Cardiac septum (tissue), 1 donor: ENCODE results near the gene GRIA3. TPM values are rescaled to one million over a fixed set of nuclear protein-coding genes. Genes with fewer than 3 reads are reported as not detected.
"Not testable (repeated sequence)": the region's sequence is repeated elsewhere in the genome, so short reads cannot be mapped to it uniquely, and the experiment has no call there.

Experiments used
- DNase-seq: peaks from one replicate; pipeline ENCODE4 v3.0.0-alpha.2; 2020; ENCODE audit warnings: low spot score
- intact Hi-C: fragments of 100-400 bp; cut with DNase I; formaldehyde crosslinking; loops from one replicate; pipeline ENCODE4 v1.14.0; 2022
- total RNA-seq: library from RNA; stranded (reverse); fragmentation: NEBNext Ultra II Directional; extraction: Animal tissue kit (Norgen Biotek cat#: 25700); gene quantifications from one replicate; pipeline ENCODE4 v1.2.1, GENCODE V29; 2021
- donor health status: DM: no; HTN: no; CAD: no.

Gene GRIA3
- total RNA-seq, 1 donor from 2014 or later = 14.2 TPM

DNA sequence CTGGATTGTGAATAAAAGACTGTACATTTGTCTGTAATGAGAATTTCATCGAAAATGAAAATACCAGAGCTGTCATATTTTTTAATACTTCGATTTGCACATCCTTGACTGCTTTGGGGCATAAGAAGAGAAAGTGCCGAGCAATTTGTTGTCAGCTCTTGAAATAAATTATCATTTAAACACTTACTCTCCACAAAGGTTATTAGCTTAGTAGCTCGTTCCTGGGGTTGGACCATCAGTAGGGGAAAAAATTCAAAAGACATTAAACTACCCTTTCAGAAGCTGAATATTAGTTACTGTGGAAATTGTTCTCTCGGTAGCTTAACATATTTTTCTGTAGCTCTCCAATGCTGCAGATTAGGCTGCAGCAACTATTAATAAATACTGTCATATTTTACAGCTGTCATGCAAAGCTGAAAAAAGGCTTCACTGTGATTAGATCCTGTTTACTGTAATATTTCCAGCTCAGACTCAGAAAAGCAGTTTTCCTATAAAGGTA, 76.9 kb downstream of the GRIA3 start:
- no peak for DNase-seq
- intact Hi-C loops = no loop called here

DNA sequence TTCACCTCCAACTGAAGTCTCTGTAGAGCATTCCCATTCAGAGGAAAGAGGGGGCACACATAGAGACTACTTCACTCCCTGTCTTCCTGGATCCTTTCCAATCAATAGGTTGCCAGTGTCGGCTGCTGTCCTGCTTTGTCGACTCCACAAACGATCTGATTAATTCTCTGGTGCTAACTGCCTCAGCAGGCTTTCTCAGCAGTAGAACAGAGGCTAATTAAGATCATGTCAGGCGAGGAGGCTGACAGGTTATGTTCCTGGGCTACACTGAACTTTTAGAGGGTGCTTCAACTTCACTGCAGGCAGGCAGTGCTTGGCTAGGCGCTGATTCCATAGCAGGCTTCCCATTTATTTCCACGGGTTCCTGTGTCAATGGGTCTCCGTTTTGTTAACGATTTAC, 79.2 kb downstream of the GRIA3 start:
- intact Hi-C loops = no loop called here
- no peak for DNase-seq

DNA sequence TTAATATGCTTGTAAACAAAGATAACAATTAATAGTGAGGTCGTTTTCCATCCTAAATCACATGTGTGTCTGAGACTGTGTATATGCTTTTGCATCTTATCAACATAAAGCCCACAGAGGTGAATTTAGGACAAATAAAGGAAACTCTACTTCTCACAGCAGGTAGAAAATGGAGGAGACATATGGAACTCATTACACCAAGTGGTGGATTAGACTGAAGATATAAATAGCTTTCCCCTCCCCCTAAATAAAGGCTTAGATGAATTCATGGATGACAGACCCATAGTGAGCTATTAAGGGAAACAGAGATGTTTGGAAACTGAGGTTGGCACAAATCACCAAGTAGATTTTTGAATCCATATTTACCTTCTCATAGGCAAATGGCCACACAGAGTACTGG, 79.7 kb downstream of the GRIA3 start:
- intact Hi-C loops = no loop called here

DNA sequence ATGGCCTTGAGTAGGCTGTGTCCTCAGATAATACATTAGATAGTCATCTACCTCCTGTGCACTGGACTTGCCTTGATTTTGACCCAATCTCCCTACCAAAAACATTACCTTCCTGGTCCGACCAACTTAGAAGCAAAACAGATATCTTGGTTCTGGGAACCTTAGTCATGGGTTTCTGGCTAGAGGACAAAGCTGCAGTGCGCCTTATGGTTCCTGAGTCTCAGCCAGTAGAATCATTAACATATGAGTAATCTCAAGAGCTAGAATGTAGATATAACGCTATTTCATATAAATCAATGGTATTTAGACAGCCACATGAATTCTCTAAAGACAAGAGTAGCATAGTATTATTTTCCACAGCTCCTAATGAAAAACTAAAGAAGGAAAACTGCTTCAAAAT, 83.1 kb downstream of the GRIA3 start:
- DNase-seq = no peak
- intact Hi-C loops = no loop called here

More for the DNA sequence above, 79.7 kb downstream of the GRIA3 start:
- DNase-seq = no peak

DNA sequence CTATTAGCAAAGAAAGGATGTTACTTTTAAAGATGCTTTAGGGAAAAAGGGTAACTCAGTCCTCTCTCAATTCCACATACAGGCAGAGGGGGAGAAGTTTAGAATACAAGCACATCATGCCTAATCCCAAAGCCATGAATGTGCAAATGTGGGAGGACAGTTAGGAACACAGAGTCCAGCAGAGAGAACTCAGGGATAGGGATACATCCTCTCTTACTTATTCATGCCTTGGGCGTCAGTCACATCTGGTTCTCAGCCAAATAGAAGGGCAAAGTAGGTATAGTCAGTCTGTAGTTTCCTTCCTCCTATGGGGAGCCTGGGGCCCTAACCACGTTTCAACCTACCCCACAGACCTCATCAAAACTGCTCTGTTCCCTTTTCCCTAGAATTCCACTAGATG, 87.8 kb downstream of the GRIA3 start:
- intact Hi-C loops = no loop called here
- DNase-seq = no peak

DNA sequence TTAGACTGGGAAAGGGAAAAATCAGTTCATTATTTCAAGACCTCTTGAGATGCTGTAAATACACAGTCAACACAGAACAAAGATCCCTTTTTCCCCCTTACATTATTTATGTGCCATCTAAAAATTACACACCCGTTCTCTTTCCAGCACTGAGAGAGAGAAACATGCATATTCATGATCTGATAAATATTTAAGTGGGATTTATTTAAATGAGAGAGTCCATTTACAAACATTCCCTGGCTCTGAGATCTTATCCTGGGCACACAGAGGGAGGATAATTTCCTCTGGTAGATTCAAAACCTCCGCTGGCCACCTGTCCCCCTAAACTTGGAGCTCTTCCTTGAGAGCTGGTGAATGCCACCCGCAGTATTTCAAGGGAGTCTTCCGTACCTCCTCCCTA, 88.6 kb downstream of the GRIA3 start:
- no peak for DNase-seq
- intact Hi-C loops = no loop called here

DNA sequence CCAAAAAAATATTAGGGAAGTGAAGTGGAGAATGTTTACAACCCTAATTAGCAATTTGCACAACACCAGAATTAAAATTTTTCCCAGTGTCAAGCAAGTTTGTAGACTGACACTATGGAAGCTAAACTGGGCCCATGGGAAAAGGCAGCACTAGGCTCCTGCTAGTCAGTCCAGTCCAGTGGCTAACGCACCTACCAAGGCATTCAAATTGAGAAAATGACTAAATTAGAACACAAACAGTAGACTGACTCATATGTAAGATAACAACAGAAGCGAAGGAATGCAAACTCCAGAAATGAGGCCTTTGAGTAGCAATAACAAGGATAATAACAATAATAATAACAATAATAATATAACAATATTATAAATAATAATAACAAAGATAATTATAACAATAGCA, 90.7 kb downstream of the GRIA3 start:
- intact Hi-C loops = no loop called here
- no peak for DNase-seq

DNA sequence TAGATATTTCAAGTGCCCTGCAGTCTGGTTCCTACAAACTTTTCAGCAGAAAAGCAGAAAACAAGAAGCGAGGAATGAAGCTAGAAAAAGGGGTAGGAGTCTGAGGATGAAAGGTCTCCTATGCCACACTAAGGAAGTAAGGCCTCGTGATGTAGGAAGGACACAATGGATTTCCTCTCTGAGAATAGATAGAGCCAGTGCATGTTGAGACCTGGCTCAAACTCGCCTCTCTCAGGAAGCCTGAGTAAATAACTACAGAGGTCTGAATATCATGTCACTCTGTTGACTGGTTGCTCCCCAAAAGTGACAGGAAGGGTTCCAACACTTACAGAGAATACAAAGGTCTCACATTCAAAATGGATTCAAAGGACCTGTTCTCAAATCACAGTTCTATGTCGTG, 93.3 kb downstream of the GRIA3 start:
- intact Hi-C loops = no loop called here
- DNase-seq = no peak

DNA sequence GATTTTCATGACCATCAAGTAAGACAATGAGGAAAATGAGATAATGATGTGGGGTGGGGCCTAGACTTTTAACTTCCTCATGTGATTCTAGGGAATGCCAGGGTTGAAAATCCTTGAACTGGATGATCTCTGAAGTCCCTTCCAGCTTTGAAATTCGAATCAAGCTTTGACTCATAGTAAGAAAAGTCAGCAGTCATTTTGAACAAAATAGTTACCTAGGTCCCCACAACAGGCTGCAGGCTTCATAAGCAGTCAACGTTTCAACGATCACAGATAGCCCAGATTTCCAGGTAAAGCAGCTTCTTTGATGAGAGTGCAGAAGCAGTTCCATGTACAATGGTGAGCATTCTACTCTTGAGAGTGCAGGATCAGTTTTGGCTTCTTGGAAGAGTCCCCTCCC, 93.7 kb downstream of the GRIA3 start:
- DNase-seq = no peak
- intact Hi-C loops = no loop called here

DNA sequence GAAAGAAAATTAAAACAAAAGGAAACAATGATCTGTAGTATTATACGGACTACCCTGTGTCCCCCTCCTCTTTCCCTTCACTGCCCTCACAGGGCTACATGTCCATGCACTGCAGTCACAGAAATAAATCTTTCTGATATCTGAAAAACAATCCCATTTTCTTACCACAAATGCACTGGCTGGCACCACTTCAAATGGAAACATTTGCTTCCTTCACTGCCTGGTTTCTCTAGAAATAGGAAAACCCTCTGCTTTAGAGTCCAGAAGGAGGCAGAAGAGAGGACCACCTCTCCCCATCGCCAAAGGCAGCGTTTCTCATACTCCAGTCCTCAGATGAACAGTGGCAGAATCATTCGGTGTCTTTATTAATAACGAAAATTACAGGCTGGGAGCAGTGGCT, 98.2 kb downstream of the GRIA3 start:
- intact Hi-C loops = no loop called here
- DNase-seq = no peak

DNA sequence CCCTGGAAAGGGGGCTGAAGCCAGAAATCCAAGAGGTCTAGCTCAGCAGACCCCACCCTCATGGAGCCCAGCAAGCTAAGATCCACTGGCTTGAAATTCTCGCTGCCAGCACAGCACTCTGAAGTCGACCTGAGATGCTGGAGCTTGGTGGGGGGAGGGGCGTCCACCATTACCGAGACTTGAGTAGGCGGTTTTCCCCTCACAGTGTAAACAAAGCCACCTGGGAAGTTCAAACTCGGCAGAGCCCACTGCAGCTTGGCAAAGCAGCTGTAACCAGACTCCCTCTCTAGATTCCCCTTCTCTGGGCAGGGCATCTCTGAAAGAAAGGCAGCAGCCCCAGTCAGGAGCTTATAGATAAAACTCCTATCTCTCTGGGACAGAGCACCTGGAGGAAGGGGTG, 99.3 kb downstream of the GRIA3 start:
- intact Hi-C loops = not testable (repeated sequence)

DNA sequence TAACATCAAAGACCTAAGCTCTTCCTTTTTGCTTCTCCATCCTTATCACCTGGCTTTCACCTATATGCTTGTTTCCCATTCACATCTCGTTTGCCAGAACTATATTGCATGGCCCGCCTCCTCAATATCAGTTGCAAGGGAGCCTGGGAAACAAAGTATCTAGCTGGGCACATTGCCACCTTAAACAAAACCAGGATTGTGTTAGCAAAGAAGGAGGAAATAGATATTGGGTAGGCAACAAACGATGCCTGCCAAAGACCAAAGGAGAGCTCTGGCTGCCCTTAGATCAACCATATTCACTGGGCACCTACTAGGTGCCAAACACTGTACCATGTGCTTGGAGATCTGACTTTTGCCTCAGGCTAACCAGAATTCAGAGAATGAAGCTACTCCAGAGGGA, 107.5 kb downstream of the GRIA3 start:
- intact Hi-C loops = no loop called here
- no peak for DNase-seq

More for the DNA sequence above, 99.3 kb downstream of the GRIA3 start:
- DNase-seq = not testable (repeated sequence)

DNA sequence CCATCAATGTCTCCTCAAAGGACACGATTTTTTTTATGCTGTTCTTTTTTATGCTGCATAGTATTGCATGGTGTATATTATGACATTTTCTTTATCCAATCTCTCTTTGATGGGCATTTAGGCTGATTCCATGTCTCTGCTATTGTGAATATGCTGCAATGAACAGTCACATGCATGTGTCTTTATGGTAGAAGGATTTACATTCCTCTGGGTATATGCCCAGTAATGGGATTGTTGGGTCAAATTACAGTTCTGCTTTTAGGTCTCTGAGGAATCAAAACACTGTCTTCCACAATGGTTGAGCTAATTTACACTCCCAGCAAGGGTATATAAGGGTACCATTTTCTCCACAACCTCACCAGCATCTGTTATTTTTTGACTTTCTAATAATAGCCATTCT, 113.9 kb downstream of the GRIA3 start:
- no peak for DNase-seq
- intact Hi-C loops = no loop called here

DNA sequence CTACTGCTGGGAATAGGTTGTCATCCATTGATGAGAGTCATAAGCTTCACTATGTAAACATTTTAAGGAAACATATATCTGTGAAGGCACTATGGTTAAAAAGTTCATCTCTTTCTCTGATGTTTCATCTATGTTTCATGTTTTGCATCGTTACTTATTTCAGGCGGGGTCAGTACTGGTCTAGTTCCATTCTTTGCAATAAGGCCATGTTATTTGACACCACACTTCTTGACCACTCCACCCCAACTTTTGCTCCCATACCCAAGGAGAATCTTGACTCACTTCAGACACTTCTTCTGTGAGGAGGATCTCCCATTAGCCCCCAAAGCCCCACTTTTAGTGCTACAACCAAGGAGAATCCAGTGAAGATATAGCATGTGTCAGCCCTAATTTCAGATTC, 119.4 kb downstream of the GRIA3 start:
- DNase-seq = no peak
- intact Hi-C loops = no loop called here

DNA sequence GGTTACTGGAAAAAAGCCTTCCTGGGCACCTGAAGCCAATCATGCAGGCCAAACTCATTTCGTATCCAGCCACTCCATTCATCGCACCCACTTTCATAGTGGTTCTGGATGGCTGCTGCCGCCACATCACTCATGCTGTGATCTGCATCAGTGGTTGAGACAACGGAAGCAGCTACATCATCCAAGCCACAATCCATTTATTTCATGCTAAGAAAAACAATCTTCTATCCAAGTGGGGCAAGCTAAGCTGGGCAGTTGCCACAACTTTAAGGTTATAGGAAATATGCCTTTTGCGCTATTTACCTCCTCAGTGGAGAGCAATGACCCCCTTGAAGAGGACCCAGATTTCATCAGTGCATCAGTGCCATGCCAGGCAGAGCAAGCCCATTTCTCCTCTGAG, 124.6 kb downstream of the GRIA3 start:
- intact Hi-C loops = no loop called here

DNA sequence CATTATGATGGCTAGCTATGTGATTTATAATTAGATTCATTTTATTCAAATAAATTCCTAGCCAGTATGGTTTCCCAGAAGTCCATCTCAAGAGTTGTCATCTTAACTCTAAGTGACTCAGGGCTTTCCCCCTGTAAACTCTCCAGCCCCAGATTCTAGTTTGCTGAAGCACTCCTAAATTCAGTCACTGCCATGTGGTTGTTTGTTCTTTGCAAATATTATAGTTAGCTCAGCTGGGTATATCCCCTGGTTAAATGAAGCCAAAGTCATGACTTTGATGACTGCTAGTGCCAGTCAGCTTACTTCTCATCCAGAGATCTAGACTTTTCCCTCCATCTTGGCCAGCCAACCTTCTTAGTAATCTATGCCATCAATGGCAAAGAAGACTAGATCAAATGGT, 126.0 kb downstream of the GRIA3 start:
- DNase-seq = no peak
- intact Hi-C loops = no loop called here

More for the DNA sequence above, 124.6 kb downstream of the GRIA3 start:
- no peak for DNase-seq

DNA sequence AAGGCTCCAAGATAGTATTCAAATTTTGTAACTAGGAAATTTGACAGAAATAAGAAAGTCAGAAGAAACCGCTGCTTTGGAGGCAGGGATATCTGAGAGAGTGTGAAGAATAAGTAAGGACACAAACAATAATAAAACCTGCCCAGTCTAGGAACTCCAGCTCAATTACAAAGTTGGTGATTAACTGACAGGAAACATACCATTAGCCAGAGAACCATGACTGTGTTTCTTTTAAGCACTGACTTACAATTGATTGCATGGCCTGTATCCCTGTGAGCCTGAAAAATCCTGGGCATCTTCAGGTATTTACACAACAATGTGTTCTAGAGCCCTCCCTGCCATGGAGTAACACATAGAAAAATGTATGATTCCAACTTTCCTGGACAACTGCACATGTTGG, 127.4 kb downstream of the GRIA3 start:
- intact Hi-C loops = no loop called here

DNA sequence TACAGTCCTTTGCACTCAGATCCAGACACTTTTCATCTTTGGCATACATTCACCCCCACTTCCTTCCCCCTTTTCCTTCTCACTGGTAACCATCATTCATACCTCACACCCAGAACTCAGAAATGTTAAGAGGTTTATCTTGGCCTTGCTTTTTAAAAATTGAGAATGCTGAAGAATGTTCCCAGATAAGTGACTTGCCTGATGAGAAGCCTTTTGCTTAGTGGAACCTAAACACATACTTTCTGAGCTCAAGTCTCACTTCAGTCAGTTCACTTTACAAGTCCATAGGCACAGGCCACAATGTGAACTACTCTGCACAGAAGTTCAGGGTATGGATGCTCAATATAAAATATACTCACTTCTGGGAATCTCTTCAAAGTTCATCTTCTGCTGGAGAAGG, 129.4 kb downstream of the GRIA3 start:
- intact Hi-C loops = no loop called here
- DNase-seq = no peak

More for the DNA sequence above, 127.4 kb downstream of the GRIA3 start:
- no peak for DNase-seq

DNA sequence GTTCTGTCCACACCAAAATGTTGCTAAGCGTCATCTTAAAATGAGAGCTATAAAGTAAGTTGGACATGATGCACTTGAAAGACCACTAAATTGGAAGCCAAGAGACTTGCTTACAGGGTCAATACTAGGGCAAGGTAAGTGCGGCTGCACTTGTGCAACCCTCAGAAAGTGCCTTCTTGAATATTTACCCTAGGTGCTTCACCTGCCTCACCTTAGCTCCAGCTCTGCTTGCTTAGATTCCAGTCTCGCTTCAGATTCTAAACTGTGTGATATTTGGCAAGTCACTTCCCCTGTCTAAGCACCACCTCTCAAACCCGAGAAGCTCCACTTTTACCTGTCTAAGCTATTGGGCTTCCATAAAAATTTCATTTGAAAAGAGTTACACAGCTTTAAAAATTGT, 136.5 kb downstream of the GRIA3 start:
- no peak for DNase-seq
- intact Hi-C loops = no loop called here

DNA sequence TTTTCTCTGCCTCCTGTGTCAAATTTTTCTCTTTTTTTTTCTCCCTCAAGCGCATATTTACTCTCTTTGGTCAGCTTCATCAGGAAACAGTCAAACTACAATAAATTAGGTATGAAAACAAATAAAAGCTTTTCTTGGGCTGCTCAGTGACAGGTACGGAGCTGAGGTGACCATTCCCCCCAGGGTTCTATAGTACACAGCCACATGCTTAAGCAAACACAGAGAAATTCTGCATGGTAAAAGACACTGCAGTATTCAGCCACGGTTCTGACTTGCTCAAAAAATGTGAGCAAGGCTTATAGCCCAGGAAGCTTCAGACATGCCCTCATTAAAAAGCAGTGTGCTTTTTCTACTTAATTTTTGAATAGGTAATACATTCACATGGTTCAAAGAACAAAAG, 138.5 kb downstream of the GRIA3 start:
- intact Hi-C loops = no loop called here

DNA sequence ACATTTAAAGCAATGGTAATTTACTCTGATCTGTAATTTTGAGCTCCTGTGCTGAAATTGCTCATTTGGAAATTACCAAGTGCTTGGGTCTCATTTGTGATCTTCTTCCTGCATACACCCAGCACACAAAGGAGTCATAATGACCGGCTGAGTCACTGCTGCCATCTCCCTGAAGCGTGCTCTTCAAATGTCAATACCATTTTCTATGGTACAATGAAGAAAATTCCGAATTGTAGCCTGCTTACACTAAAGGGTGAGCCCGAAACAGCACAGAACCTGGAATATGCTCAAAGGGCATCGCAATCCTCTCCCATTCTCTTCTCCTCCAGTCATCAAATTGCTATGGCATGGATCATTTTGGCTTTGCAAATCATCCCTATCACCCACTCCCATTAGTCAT, 140.5 kb downstream of the GRIA3 start:
- DNase-seq = no peak
- intact Hi-C loops = no loop called here

More for the DNA sequence above, 138.5 kb downstream of the GRIA3 start:
- no peak for DNase-seq

DNA sequence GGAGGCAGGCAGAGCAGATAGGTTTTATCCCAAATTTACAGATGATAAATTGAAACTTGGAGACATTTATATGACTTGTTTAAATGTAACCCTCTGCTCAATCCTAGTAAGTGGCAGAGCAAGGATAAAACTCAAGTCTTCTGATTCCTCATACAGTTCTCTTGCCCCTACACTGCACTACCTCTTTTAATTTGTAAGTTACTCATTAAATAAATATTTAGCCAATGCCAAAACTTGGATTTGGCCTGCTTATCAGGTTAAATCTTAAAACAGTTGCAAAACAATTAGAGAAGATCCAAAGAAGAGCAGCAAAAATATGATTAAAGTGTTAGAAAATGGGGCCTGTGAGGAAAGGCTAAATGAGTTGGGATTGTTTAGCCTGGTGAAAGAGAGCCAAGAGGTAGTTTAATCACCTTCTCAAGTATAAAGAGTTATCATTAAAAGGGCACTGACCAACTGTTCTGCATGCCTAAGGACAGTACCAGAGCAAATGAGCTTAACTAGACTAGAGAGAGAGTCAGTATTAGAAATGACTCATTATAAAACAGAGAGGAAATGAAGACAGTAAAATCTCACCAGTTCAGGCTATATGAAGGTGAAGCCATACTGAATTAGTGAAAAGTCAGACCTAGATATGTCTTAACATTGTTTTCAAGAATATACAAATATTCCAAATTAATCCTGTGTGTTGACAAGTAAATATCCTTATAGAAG, 146.3 kb downstream of the GRIA3 start:
- no peak for DNase-seq
- intact Hi-C loops = no loop called here
